HG03521 (cell line): ENCODE results near the gene BRSK1.

Experiments
- ATAC-seq: cut with Tn5 transposase; IDR thresholded peaks from one replicate; pipeline ENCODE4 v1.9.1; 2021; ENCODE audit warnings: mild to moderate bottlenecking, moderate library complexity; ENCODE audit not compliant: unreplicated experiment

The BRSK1 gene

DNA sequence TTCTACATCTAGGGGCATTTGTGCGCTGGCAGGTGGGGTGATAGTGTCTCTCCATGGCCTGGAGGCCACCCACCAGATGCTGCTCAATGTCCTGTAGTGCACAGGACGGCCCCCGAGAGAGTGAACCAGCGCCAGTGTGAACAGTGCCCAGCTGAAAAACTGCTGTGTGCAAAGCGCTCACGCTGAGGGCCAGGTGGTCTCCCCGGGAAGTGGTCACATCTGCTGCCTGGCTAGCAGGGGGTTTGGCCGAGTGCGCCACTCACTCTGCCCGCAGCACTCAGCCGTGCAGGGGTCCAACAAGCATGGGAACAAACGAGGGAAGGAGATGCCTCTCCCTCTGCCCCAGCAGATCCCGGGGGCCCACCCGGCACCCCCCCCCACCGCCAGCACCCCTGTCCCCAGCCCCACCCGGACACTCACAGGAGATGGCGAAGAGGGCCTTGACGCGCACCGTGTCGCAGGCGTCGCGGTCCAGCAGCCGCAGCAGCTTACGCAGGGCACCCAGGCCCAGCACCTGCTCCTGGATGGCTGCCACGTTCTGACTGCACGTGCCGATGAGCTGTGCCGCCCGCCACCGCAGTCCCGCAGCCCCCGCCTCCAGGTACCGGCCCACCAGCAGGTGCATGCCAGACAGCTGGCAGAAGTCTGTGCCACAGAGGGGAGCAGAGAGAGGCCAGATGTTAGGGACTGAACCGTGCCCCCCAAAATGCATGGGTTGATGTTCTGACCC, 9.7 kb upstream of the BRSK1 start:
- ATAC-seq = no peak

DNA sequence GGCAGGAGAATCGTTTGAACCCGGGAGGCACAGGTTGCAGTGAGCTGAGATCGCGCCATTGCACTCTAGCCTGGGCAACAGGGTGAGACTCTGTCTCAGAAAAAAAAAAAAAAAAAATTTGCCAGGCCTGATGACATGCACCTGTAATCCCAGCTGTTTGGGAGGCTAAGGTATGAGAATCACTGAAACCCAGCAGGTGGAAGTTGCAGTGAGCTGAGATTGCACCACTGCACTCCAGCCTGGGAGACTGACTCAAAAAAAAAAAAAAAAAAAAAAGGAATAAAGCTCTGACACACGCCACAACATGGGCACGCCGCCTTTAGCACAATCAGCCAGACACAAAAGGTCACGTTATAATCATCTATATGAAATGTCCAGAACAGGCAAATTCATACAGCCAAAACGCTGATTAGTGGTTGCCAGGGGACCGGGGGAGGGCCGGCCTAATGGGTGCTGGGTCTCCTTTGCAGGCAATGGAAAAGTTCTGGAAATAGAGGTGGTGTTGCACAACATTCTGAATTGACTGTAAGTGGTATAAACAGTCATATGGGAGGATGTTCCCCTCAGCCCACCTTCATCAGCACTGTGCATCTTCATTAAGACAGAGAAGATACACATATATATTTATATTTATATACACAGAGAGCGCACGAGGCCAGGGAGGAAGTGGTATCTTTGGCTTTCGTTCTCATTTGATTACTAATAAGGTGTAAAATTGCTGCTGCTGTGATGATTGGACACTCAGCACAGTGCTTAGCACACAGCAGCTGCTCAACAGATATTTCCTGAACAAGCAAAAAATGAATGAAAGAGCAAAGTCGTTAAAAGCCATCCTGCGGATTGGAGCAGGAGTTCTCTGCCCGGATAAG, 7.7 kb upstream of the BRSK1 start:
- no peak for ATAC-seq

DNA sequence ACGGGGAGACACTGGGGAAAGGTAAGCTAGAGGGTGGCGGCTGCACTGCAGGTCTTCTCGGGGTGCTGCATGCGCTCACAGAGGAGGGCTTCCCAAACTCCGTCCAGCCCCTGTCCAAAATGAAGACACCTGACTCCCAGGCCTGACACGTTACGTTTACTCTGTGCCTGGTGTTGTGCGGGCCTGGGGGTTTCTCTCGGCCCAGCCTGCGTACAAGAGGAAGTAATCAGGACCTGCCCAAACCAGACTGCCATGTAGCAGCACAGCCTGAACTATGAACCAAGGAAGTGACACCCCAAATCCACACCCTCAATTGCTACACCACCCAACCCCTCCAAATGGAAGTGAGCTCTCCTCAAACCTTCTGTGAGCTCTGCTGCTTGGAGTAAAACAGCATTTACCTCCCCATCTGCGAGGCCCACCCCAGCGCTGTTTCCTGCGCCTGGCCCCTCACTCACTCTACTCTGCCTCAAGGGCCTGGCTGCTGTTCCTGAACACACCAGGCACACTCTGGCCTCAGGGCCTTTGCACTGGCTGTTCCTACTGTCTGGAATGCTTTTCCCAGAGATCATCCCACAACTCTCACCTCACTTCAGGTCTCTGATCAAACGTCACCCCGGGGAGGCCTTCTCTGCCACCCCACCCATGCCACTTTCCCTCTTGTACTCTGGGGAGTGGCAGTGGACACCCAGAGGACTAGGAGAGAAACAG, 6.9 kb upstream of the BRSK1 start:
- no peak for ATAC-seq

DNA sequence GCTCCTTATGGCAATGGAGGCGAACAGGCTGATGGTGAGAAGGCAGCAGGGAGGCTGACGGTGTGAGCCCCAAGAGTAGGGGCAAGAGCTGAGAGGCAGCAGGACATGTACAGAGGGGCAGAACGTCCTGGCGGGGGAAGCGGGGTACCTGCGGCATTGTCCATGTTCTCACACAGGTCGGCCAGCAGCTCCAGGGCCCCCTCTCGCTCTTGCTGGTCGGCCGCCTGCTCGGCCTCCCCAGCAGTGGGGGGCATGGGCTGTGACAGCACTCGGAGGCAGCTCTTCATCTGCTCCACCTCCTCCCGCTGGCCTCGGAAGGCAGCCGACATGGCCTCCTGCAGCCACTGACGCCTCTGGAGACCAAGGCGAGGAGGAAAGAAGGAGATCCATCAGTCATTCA, 6.3 kb upstream of the BRSK1 start:
- ATAC-seq = no peak

DNA sequence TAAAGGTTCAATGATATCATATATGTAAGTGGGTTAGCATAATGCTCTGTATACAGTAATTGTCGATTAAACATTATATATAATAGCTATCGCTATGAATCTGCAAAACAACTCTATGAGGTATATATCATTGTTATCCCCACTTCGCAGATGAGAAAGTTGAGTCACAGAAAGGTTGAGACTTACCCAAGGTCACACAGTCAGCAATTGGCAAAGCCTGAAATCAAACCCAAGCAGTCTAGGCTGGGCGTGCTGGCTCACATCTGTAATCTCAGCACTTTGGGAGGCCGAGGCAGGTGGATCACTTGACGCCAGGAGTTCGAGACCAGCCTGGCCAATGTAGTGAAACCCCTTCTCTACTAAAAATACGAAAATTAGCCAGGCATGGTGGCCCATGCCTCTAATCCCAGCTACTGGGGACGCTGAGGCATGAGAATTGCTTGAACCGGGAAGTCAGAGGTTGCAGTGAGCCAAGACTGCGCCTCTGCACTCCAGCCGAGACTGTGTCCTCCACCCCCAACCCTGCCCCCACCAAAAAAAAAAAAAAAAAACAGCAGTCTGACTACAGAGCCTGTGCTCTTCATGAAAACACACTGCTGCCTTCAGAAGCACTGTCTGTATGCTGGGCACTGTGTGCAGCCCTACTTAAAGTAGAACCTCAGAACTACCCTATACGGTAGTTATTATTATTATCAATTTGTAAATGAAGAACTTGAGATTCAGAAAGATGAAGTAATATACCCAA, 5.2 kb upstream of the BRSK1 start:
- no peak for ATAC-seq

DNA sequence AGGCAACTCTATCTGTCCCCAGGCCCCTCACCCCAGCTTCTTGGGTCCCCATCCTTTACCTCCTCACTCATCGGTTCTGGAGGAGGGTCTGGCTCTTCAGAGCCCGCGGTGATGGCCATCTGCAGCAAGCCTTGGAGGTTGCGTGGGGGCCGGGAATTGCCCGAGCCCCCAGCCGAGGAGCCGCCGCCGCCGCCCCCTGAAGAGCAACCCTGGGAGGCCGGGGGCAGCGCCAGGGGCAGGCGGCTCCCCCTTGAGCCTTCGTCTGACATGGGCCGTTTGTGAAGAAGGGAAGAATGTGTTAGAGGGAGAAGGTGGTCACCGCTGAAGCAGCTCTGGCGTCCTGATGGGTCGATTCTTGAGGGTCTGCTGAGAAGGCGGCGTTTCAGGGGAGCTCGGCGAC, 4.5 kb upstream of the BRSK1 start:
- no peak for ATAC-seq

DNA sequence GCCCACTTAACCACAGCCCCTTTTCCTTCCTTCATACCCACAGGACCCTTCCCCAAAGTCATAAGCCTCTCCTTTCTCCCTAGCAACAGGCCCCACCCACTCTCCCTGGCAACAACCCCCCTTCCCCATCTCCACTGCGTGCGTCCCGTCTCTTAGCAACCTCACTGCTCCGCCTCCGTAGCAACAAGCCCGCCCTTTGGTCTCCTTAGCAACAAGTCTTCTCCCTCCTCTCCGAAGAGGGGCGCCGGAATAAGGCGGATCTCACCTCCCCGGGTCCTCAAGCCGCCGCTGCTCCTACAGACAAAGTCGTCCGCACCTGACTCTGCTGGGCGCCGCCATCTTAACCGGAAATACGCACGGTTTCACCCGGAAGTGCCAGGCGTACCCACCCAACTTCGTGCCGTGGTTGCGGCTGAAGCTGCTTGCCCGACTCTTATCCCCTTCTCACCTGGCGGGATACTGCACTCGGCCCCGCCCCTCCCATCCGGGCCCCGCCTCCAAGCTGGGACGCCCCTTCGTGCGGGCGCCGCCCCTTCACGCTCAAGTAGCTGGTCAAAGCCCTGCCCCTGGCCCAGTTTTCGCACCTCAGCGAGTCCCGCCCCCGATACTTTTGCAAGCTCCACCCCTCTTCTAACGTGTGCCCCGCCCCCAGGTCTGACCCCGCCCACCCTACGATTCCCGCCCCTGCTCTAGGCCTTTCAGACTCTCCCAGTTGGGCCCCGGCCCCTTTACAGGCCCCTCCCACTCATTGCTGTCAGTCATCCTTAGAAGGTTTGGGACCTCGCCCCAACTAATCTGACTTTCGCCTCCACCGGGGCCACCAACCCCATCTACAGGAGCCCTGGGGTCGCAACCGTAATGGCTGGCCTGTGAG, 3.8 kb upstream of the BRSK1 start, which contains the start of gene HSPBP1:
TSS of gene HSPBP1 (minus strand) at position 341 of the 874 bp plus-strand sequence. CDS start 502 bp downstream, outside the sequence.
- peak; percentile 81 for ATAC-seq

DNA sequence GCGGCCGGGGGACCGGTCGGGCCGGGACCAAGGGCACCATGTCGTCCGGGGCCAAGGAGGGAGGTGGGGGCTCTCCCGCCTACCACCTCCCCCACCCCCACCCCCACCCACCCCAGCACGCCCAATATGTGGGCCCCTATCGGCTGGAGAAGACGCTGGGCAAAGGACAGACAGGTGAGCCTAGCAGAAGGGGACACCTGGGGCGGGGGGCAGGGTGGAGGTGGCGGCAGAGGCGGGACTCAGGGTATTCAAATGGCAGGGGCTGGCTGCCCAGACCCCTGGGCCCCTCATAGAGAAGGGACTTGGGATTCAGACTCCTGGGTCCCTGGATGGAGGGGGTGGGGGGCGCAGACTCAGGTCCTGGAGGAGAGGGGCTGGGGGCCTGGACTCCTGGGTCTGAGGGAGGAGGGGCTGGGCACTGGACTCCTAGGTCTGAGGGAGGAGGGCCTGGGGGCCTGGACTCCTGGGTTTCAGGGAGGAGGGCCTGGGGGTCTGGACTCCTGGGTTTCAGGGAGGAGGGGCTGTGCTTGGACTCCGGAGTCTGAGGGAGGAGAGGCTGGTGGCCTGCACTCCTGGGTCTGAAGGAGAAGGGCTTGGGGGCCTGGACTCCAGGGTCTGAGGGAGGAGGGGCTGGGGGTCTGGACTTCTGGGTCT, 735 bp downstream of the BRSK1 start:
- no peak for ATAC-seq

DNA sequence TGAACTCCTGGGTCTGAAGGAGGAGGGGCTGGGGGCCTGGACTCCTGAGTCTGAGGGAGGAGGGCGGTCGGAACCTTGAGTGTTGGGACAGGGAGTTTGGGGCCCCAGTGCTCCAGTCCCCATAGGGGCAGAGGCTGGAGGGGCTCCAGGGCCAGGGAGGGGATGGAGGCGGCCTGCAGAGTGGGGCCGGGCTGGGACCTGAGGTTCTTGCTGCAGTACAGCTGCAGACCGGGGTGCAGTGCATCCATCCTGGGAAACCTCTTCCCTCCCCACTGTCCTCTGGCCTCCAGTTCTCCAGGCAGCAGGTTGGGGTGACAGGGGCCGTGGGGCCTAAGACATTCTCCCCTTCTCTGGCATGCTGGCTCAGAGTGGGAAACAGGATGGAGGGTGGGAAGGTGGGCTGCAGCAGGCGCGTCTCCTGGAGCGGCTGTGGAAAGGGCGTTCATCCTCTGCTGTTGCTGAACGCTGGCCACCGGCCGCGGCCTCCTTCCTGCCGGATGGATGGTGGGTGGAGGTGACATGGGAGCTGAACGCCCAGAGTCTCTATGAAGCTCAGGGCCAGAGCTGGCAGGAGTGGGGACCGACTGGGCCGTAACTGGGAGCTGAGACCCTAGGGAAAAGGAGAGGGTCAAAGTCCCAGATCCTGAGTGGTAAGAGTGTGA, 1.6 kb downstream of the BRSK1 start:
- no peak for ATAC-seq

DNA sequence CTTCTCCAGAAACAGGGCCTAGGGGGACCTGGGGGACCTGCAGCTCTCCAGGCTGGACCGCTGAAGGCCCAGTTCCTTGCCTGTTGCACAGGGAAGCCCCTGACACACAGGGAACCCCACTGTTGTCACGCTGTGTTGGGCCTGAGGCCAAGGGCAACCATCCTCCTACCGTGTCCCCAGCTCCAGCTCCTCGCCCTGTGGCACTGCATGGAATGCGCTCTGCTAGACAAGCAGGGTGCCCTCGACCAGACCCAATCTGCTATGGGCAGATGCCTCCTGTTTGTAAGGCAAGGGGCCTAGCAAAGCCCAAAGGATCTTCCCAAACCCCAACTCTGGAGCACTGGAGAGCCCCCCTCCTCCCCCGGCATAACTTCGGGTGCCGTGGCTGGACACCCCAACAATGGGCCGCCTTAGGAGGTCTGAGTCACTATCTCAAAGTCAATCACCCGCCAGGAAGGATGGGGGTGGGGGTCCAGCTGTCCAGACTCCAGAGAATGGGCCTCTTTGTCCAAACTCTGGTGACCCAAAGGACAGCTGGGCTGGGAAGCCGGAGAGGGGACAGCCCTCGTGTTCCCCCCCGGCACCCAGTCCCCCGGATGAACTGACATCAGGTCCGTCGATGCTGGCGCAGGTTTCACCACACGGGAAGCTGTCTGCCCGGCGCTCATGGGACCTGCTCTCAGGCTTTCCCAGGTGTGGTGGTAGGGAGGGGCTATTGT, 3.7 kb downstream of the BRSK1 start:
- ATAC-seq = no peak

DNA sequence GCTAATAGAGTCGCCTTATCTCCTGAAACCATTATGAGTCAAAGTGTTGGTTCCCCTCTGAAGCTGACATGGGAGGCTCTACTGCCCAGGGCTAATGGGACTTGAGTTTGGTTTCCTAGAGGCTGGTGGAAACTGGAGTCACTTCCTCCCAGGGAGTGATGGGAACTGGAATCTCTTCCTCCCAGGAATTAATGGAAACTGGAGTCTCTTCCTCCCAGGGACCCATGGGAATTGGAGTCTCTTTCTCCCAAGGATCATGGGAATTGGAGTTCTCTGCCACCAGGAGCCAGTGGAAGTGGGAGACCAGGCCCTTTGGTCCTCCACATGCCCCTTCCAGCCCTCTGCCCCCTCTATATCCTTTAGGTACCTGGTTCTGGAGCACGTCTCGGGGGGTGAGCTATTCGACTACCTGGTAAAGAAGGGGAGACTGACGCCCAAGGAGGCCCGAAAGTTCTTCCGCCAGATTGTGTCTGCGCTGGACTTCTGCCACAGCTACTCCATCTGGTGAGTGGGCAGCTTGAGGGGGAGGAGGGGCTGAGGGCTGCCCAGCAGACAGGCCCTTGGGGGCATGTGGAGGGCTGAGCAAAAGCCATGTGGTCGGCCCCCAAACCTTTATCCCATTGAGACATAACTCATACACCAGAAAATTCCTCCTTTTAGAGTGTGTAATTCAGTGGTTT, 5.5 kb downstream of the BRSK1 start:
- ATAC-seq = no peak

DNA sequence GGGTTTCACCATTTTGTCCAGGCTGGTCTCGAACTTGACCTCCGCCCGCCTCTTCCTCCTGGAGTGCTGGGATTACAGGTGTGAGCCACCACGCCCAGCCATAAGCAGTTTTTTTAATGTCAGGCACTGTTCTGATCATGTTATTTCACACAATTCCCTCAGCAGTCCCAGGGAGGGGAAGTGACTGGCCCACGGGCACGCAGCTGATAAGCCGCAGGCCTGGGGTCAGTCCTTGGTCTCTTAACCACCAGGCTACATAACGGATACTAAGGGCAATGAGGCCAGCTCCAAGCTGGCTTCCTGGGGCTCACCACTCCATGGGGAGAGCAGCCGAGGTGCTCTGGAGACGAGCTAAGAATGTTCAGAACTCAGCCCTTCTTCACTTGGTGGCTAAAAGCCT, 13.5 kb downstream of the BRSK1 start:
- ATAC-seq = no peak

DNA sequence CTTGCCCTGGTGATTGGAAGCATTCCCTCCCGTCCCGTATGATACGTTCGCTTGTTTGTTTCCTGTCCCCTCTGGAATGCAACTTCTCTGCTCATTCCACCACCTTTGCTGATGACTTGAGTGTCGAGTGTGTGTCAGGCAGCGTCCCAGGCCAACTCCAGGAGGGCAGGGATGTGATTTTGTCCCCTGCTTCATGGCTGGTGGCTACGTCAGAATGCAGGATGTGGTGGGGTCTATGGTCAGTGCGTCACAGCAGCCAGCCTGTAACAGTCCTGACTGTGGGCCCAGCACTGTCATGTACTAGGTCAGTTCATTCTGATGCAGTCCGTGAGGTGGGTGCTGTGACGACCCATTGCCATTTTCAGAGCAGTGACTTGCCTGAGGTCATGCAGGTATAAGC, 16.2 kb downstream of the BRSK1 start:
- ATAC-seq = no peak

DNA sequence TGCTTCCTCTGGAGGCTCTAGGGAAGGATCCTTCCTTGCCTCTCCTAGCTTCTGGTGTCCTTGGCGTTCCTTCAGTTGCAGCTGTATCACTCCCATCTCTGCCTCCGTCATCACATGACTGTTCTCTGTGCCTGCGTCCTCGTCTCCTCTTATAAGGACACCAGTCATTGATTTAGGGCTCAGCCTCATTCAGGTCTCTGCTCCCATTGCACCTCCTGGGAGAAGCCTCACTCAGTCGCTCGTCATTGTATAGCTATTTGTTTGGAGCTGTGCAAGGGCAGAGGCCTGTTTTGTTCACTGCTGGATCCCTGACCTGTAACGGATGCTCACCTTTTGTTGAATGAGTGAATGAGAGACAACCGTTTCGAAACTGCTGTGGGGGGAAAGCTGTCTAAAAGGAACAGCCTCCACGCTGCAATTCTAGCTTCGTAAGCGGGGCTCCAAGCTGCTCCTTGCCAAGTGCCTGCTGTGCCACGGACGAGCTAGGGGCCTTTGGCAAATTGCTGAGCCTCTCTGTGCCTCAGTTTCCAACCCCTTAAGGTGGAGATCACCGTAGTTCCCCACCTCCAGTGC, 17.2 kb downstream of the BRSK1 start:
- no peak for ATAC-seq

DNA sequence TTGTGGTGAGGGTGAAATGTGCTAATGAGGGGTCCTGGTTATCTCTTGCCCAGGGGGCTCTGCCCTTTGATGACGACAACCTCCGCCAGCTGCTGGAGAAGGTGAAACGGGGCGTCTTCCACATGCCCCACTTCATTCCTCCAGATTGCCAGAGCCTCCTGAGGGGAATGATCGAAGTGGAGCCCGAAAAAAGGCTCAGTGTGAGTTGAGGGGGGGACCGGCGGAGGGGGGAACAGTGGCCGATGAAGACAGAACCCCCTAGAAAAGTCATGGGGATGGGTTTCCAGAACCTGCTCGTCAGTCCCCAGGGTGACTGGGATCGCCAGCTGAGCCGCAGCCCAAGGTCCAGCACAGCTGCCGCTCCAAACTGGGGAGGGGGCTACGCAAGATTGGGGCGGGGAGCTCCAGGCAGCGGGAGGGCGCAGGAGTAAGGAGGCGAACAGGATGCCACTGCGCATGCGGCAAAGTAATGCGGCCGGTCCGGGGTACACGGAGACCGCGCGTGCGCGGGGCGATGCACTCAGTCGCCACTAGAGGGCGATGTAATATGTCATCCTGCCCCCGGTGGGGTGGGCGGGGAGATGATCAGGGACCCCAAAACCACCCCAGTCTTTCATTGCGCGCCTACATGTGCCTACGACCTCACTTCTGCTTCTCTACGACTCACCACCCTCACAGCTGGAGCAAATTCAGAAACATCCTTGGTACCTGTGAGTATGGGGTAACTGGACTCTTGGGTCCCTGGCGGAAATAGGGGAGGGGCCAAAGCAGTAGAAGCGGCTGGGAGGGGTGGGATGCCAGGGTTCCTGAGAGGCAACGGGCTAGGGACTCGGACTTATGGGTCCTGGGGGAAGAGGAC, 17.9 kb downstream of the BRSK1 start:
- ATAC-seq = peak; percentile 62

DNA sequence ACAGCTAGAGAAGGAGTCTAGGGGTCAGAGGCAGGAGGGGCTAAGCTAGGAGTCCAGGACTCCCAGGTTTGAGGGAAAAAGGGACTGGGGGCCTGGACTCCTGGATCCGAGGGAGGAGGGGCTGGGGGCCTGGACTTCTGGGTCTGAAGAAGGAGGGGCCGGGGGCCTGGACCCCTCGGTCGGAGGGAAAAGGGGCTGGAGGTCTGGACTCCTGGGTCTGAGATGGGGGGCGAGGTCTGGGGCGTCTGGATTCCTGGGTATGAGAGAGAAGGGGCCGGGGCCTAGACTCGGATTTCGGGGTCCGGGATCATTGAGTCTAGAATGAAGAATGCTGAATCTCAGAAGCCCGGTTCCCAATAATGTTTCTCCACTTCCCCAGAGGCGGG, 18.5 kb downstream of the BRSK1 start:
- no peak for ATAC-seq
